GM12801 (cell line): ENCODE measurements around the gene AIM2.

ENCODE experiments used
- TF ChIP-seq, protein P1 (sequence below): IDR thresholded peaks from one replicate; pipeline ENCODE4 v1.5.1; 2011; ENCODE audit warnings: control low read depth; ENCODE audit not compliant: insufficient read length; ENCODE audit errors: extremely low read depth

The AIM2 gene

DNA sequence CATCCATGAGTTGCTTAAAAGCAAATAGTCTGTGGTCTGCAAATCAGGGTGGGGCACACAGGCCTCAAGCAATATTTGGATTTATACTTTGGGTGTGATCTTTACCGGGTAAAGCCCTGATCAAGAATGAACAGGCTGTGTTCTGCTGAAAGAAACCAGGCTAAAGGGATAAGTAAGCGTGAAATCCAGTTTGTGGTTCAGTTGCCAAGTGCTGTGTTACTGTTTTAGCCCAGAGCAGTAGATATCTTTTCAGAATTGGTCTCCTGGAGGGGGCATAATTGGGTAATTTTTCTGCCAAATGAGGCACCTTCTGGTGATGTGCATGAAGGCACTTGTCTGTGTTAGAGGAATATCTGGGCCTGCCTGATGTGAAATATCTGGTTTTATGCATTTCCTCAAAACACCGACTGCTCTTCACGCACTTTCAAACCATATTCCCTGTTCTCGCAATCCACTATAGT, 21.4 kb downstream of the AIM2 start:
- TF ChIP-seq, protein P1, sequence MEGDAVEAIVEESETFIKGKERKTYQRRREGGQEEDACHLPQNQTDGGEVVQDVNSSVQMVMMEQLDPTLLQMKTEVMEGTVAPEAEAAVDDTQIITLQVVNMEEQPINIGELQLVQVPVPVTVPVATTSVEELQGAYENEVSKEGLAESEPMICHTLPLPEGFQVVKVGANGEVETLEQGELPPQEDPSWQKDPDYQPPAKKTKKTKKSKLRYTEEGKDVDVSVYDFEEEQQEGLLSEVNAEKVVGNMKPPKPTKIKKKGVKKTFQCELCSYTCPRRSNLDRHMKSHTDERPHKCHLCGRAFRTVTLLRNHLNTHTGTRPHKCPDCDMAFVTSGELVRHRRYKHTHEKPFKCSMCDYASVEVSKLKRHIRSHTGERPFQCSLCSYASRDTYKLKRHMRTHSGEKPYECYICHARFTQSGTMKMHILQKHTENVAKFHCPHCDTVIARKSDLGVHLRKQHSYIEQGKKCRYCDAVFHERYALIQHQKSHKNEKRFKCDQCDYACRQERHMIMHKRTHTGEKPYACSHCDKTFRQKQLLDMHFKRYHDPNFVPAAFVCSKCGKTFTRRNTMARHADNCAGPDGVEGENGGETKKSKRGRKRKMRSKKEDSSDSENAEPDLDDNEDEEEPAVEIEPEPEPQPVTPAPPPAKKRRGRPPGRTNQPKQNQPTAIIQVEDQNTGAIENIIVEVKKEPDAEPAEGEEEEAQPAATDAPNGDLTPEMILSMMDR: no peak

DNA sequence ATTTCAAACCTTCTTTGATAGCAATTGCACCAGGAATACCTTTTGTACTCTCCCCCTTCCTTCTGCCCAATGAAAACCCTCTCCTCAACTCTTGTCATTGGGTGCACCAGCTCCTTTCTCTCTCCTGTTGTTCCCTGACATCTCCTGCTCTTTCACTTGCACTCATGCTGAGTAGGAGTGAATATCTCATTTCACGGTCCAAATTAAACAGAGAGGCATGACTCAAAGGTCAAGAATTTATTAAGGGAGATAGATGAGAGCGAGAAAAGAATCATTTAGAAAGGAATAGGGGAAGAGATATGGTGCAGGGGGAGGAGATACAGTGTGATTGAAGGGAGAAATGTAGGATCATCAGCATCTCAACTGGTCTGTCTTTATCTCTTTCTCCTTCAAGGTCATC, 22.1 kb downstream of the AIM2 start:
- TF ChIP-seq, protein P1: no peak

DNA sequence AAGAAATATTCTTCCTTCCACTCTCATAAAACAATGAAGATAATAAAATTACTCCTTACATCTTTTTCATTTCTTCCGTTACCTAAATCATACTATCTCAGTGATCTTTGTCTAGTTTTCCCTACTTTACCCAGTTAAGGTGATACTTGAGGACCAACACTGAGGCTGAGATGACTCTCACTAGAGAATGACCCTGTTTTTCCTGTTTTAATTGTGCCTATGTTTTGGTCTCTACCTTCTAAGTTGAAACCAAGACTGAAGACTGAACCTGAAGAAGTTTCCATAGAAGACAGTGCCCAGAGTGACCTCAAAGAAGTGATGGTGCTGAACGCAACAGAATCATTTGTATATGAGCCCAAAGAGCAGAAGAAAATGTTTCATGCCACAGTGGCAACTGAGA, 25.1 kb downstream of the AIM2 start:
- TF ChIP-seq, protein P1: no peak

DNA sequence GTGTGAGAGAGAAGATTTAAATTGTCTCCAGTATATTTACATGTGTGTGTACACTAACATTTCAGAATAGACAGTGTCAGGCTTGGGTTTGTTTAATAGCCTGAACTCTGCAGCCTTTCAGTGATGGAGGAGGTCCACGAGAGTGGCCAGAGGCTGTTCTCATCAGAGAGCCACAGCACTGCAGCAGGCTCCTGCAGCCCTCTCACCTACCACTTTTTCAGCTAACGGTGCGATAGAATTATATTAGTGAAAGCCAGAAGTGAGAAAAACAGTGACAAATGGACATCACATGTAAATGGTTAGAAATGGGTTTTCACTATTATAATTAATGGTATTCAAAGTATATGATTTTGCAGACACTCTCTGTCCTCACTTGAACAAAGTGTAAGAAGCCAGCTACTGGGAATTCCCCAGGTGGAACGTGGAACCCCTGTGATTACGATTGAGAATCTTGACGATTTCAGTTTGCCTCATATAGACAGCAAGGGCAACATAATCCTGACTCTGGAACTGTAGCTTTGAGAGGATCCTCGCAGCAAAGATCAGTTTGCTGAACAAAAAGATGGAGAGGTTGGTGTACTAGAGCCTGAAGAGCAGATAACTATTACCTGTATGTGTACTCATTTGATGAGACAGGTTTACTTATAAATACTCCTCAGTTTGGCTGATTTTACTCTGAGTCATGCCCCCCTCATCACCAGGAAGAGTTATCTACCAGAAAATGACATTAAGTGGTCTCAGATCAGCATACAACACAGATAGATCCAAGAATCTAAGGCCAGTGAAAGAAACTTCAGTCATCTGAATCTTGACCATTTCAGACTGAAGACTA, 35.5 kb downstream of the AIM2 start:
- TF ChIP-seq, protein P1: no peak

DNA sequence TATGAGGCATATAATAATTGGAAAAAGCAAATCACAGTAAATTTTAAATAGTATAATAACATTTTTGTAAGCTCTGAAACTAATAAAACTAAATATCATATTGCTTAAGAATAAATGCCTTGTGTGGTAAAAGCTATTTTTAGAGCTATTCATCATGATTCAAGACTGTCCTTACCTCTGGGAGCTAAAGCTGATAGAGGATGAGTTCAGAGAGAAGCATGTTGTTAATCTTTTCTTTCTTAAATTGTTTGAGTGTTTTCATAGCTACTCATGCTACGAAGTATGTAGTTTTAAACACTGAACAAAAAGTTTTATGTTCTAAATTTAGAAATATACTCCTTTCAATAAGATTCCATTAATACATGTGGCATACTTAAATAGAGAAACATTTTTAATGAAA, 36.4 kb downstream of the AIM2 start:
- TF ChIP-seq, protein P1: no peak

DNA sequence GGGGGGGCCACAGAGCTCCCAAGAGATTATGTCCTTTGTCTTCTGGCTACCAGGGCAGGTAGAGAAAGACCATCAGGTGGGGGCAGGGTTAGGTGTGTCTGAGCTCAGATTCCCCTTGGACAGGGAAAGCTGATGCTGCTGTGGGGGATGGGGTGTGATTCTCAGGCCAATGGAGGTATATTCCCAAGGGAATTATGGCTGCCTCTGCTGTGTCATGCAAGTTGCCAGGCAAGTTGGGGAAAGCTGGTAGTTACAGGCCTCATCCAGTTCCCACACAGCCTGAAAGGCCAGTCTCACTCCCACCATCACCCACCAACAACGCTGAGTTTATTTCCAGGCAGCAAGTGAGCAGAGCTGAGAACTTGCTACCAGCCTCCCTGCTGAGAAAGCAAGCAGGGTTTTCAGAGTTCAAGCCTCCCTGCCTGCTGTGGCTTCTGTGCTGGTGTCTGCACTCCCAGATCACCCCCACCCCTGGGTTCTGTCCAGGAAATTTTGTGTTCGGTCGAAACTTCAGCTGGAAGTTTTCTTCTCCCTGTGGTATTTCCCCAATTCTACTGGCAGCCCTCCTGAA, 45.6 kb downstream of the AIM2 start:
- TF ChIP-seq, protein P1: no peak

DNA sequence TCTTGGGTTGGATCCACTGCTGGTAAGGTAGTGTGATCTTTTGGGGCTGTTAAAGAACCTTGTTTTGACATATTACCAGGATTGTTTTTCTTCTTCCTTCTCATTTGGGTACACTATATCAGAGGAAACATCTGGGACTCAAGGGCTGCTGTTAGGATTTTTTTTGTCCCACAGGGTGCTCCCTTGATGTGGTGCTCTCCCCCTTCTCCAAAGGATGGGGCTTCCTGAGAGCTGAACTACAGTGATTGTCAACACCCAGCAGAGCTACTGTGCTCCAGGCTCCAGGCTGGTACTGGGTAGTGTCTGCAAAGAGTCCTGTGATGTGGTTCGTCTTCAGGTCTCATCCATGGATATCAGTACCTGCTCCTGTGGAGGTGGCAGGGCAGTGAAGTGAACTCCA, 46.3 kb downstream of the AIM2 start:
- TF ChIP-seq, protein P1: no peak
